RWPE1 (cell line): Measurements from ENCODE around the gene ANKRD44.
A peak's percentile ranks its signal among the peaks of the same experiment; 100 is the strongest.

Source experiments
- CTCF ChIA-PET: fragments of 350-600 bp; sonication (Branson Sonifier 250); formaldehyde crosslinking; extraction: SDS; loops from one replicate; lab custom pipeline; 2021; lab: Yijun Ruan, JAX
- POLR2A ChIA-PET: fragments of 400-600 bp; formaldehyde crosslinking; extraction: SDS; loops from one replicate; lab custom pipeline; 2020; ENCODE audit warnings: antibody characterized with exemption; ENCODE audit not compliant: low non-redundant PET; lab: Yijun Ruan, JAX
- DNase-seq: peaks from one replicate; pipeline ENCODE4 v3.0.0; 2012; ENCODE audit warnings: low spot score
- H3K27ac ChIP-seq: fragments of 450-650 bp; 2 replicates; pipeline ENCODE4 v1.5.1; 2017
- TF ChIP-seq, protein P1 (sequence below): fragments of 450-650 bp; conservative IDR thresholded peaks from 2 replicates; pipeline ENCODE4 v1.5.1; 2017; ENCODE audit warnings: low read depth, mild to moderate bottlenecking

ANKRD44 gene

DNA sequence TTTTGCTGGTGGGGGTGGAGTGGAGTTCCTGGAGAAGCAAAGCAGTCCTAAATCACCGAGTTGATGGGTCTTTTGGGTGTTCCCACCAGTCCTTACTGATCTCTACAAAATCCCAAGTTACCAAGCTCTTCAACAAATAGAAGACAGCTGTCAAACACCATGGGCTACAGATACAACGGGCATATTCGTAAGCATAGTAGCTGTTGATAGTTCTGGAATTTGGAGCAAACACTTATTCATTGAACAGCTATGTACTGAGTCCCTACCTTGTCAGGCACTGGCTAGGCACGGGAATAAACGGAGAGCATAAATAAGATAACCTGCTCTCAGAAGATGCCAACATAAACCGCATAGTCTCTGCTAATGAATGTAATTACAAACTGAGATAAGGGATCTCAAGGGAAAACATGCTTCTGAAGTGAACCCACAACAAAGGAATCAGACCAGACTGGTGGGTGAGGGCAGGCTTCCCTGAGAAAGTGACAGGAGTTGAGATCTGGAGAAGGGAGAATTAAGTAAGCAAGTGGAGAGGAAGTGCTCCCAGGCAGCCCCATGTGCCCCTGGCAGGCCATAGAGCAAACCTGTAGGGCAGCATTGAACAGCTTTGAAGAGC is 947 bp upstream of the ANKRD44 start:
- TF ChIP-seq, protein P1, sequence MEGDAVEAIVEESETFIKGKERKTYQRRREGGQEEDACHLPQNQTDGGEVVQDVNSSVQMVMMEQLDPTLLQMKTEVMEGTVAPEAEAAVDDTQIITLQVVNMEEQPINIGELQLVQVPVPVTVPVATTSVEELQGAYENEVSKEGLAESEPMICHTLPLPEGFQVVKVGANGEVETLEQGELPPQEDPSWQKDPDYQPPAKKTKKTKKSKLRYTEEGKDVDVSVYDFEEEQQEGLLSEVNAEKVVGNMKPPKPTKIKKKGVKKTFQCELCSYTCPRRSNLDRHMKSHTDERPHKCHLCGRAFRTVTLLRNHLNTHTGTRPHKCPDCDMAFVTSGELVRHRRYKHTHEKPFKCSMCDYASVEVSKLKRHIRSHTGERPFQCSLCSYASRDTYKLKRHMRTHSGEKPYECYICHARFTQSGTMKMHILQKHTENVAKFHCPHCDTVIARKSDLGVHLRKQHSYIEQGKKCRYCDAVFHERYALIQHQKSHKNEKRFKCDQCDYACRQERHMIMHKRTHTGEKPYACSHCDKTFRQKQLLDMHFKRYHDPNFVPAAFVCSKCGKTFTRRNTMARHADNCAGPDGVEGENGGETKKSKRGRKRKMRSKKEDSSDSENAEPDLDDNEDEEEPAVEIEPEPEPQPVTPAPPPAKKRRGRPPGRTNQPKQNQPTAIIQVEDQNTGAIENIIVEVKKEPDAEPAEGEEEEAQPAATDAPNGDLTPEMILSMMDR, result no peak
- ChIA-PET CTCF (interaction anchor here (0.6 to 1.1 kb wide), 3 partner anchors 121 to 414 kb away, joined by 3 to 4 read pairs (median 4); no protein-coding TSS in a partner anchor), POLR2A (no interaction called here)
- DNase-seq, result no peak
- H3K27ac ChIP-seq, result no peak overlapping the region

DNA sequence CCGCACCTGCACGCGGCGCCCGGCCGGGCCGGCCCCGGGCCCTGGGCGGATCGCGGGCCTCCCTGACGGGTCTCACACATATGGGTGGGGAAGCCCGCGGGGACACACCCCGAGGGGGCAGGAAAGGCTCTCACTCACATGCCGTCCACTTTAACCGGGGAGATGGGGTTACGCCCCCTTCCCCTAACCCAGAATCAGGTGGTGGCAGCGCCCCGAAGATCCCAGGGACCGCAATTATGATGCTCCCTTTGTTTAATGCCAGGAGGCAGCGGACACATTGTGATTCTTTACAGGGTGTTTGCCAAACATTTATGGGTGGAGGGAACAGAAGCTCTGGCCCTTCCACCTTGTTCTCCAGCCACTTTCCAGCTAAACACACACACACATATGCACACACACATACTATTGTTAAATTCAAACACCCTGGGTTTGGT is 424 bp upstream of the ANKRD44 start:
- ChIA-PET POLR2A (no interaction called here), CTCF (interaction anchor here (0.6 to 1.1 kb wide), 2 partner anchors 121 to 319 kb away, joined by 3 to 4 read pairs; no protein-coding TSS in a partner anchor)

GRCh38 chr2:197309691-197310231 is 819 bp downstream of the ANKRD44 start:
- CTCF ChIA-PET, result interaction anchor here (0.7 kb wide), 1 partner anchor 44 kb away, joined by 4 read pairs; no protein-coding TSS in a partner anchor
- peak overlapping the region; percentile 65 for H3K27ac ChIP-seq
- POLR2A ChIA-PET, result no interaction called here
- no peak for DNase-seq
- TF ChIP-seq, protein P1, result no peak

More for the DNA sequence above, 424 bp upstream of the ANKRD44 start:
- TF ChIP-seq, protein P1, result peak; percentile 36; the same call in 1 of the 2 replicates
- DNase-seq, result no peak
- peak overlapping the region; percentile 65 for H3K27ac ChIP-seq

DNA sequence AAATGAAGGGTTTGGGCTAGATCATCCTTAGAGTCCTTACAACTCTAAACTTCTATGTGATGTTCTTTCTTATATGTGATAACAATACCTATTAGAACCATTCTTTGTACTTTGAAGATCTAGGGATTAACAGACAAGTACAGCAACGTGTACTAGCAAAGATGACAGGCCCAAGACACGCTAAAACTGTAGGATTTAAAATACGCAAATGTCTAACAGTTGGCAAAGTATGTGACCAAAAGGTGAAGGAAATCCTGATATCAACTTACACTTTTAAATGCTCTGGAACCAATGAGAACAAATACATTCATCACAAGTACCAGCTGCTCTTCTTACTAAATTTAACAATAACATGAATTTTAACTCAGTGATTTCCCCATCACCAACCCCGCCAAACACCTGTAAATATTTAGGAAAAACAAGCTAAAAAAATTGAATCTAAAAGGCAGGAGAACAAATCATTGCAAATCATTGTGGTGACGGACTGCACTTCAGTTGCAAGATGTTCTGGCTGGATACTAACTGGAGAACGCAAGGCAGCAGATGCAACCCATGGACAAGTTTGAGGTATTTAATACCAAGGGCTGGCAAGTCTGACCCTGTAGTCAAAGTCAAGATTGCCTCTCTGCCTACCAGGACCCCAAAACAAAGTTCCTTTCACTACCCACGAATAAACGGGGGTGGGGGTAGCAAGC is 1.4 kb downstream of the ANKRD44 start:
- no peak overlapping the region for H3K27ac ChIP-seq
- TF ChIP-seq, protein P1, result no peak
- POLR2A ChIA-PET, result no interaction called here
- CTCF ChIA-PET, result interaction anchor here (0.7 kb wide), 1 partner anchor 44 kb away, joined by 4 read pairs; no protein-coding TSS in a partner anchor
- no peak for DNase-seq

DNA sequence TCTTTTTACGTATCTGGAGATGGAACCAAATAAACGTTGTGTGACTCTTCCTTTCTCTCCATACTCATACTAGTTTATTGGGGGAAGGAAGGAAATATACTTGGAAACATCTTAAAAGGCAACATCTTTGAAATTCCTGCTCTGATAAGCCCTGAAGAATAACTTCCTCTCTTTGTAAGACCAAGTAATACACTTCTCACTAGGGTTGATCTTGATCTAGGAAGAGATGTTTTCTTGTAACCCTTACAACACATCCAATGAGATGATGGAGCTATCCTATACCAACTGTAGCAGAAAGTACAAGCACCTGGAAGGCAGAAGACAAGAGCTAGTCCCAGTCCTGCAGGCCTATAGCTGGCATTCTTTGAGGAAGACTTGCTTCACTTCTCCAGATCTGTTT is 2.0 kb downstream of the ANKRD44 start:
- ChIA-PET POLR2A (interaction anchor here (0.6 kb wide), 1 partner anchor 433 kb away, joined by 7 read pairs; no protein-coding TSS in a partner anchor), CTCF (interaction anchor here (0.6 kb wide), 1 partner anchor 19 kb away, joined by 4 read pairs; no protein-coding TSS in a partner anchor)
- no peak overlapping the region for H3K27ac ChIP-seq
- no peak for DNase-seq
- TF ChIP-seq, protein P1, result no peak

GRCh38 chr2:197307933-197308521 is 2.6 kb downstream of the ANKRD44 start:
- no peak overlapping the region for H3K27ac ChIP-seq
- DNase-seq, result no peak
- POLR2A ChIA-PET, result interaction anchor here (0.6 kb wide), 1 partner anchor 433 kb away, joined by 7 read pairs; no protein-coding TSS in a partner anchor
- CTCF ChIA-PET, result interaction anchor here (0.6 kb wide), 1 partner anchor 19 kb away, joined by 4 read pairs; no protein-coding TSS in a partner anchor
- TF ChIP-seq, protein P1, result no peak
